K562 (cell line): ENCODE results near the gene TRAP1. TPM values are rescaled to one million over a fixed set of nuclear protein-coding genes. Genes with fewer than 3 reads are reported as not detected.

Experiments used
- ASH1L ChIP-seq: fragments of 450-650 bp; IDR thresholded peaks from 2 replicates; pipeline ENCODE4 v1.6.1; 2018; ENCODE audit warnings: borderline replicate concordance, mild to moderate bottlenecking, low read depth; ENCODE audit not compliant: partially characterized antibody
- CBFA2T2 ChIP-seq: fragments of 450-650 bp; conservative IDR thresholded peaks from 2 replicates; pipeline ENCODE4 v1.6.1; 2017; ENCODE audit warnings: mild to moderate bottlenecking
- CEBPB ChIP-seq: fragments of 450-650 bp; IDR thresholded peaks from 2 replicates; pipeline ENCODE4 v1.6.1; 2016; ENCODE audit warnings: missing genetic modification characterization, missing compliant biosample characterization
- CXXC5 ChIP-seq: fragments of 250-450 bp; sonication (Bioruptor Pico); IDR thresholded peaks from 2 replicates; pipeline ENCODE4 v1.8.0; 2022; ENCODE audit warnings: inconsistent platforms, mild to moderate bottlenecking, moderate library complexity
- ELF2 ChIP-seq: fragments of 250-450 bp; sonication (Bioruptor Pico); IDR thresholded peaks from 2 replicates; pipeline ENCODE4 v1.5.0; 2021; ENCODE audit warnings: mild to moderate bottlenecking
- ESRRA ChIP-seq: fragments of 450-650 bp; IDR thresholded peaks from 2 replicates; pipeline ENCODE4 v1.6.1; 2014; ENCODE audit warnings: low read depth, mild to moderate bottlenecking, moderate library complexity, borderline replicate concordance
- ETV5 ChIP-seq: sonication (generic); formaldehyde crosslinking; IDR thresholded peaks from 2 replicates; pipeline ENCODE4 v1.4.0; 2020; ENCODE audit warnings: low read depth, mild to moderate bottlenecking, missing genetic modification reagents
- EWSR1 ChIP-seq: fragments of 450-650 bp; IDR thresholded peaks from 2 replicates; pipeline ENCODE4 v1.6.1; 2018; ENCODE audit warnings: borderline replicate concordance, mild to moderate bottlenecking, low read depth, moderate library complexity; ENCODE audit not compliant: partially characterized antibody
- MEIS2 ChIP-seq: fragments of 450-650 bp; IDR thresholded peaks from 2 replicates; pipeline ENCODE4 v1.6.1; 2014; ENCODE audit warnings: mild to moderate bottlenecking; ENCODE audit not compliant: partially characterized antibody
- NCOA1 ChIP-seq: fragments of 450-650 bp; IDR thresholded peaks from 2 replicates; pipeline ENCODE4 v1.6.1; 2016; ENCODE audit warnings: low read depth
- NR2C2 ChIP-seq, 2 experiments: fragments of 200-800 bp in 1 of 2; sonication (Bioruptor generic) in 1 of 2; sonication (generic) in 1 of 2; formaldehyde crosslinking in 1 of 2; IDR thresholded peaks; 2 replicates each; pipeline versions ENCODE4 v1.6.1 to v1.8.0; 2016 to 2022; ENCODE audit warnings: mild to moderate bottlenecking in 1 of 2, missing compliant biosample characterization in 1 of 2, missing genetic modification characterization in 1 of 2, missing genetic modification reagents in 1 of 2
- PRMT5 ChIP-seq: sonication (generic); formaldehyde crosslinking; IDR thresholded peaks from 2 replicates; pipeline ENCODE4 v1.5.0; 2020; ENCODE audit warnings: missing genetic modification reagents
- RBM14 ChIP-seq: fragments of 200-400 bp; formaldehyde crosslinking; IDR thresholded peaks from 2 replicates; pipeline ENCODE4 v1.6.1; 2018; ENCODE audit warnings: low read depth, mild to moderate bottlenecking, low read length, moderate library complexity, borderline replicate concordance; ENCODE audit not compliant: insufficient read depth
- RFX5 ChIP-seq: IDR thresholded peaks from 2 replicates; pipeline ENCODE4 v1.6.1; 2011; ENCODE audit warnings: low read depth, mild to moderate bottlenecking, improper control_type of control experiment, low read length
- SAFB ChIP-seq: fragments of 200-400 bp; formaldehyde crosslinking; IDR thresholded peaks from 2 replicates; pipeline ENCODE4 v1.6.1; 2017; ENCODE audit warnings: low read depth, low read length, borderline replicate concordance
- SIN3A ChIP-seq, 2 experiments: fragments of 150-350 bp in 1 of 2; IDR thresholded peaks; 2 replicates each; pipeline ENCODE4 v1.6.1; 2011 to 2016; ENCODE audit warnings: borderline replicate concordance in 2 of 2, low read depth in 2 of 2, low read length in 2 of 2, mild to moderate bottlenecking in 2 of 2, moderate library complexity in 2 of 2; ENCODE audit not compliant: control insufficient read depth in 1 of 2
- SMAD4 ChIP-seq: fragments of 250-450 bp; sonication (Bioruptor Pico); conservative IDR thresholded peaks from 2 replicates; pipeline ENCODE4 v1.8.0; 2021; ENCODE audit warnings: inconsistent platforms, mild to moderate bottlenecking, moderate library complexity
- SMARCB1 ChIP-seq: IDR thresholded peaks from 2 replicates; pipeline ENCODE4 v1.6.1; 2011; ENCODE audit warnings: improper control_type of control experiment, low read depth; ENCODE audit not compliant: insufficient read length
- SP1 ChIP-seq: sonication (generic); formaldehyde crosslinking; IDR thresholded peaks from 2 replicates; pipeline ENCODE4 v1.8.1; 2022; ENCODE audit warnings: mild to moderate bottlenecking, missing genetic modification reagents
- STAG1 ChIP-seq: sonication (generic); formaldehyde crosslinking; IDR thresholded peaks from 2 replicates; pipeline ENCODE4 v1.5.0; 2020; ENCODE audit warnings: missing genetic modification reagents, borderline replicate concordance
- TAF9B ChIP-seq: fragments of 450-650 bp; IDR thresholded peaks from 2 replicates; pipeline ENCODE4 v1.6.1; 2018; ENCODE audit warnings: mild to moderate bottlenecking; ENCODE audit not compliant: partially characterized antibody
- TCF7L2 ChIP-seq: fragments of 150-350 bp; IDR thresholded peaks from 2 replicates; pipeline ENCODE4 v1.6.1; 2016; ENCODE audit warnings: low read depth, mild to moderate bottlenecking, low read length, moderate library complexity
- ZNF41 ChIP-seq: fragments of 250-450 bp; sonication (Bioruptor Pico); conservative IDR thresholded peaks from 2 replicates; pipeline ENCODE4 v1.4.0; 2020; ENCODE audit warnings: mild to moderate bottlenecking
- polyA plus RNA-seq, 8 experiments: library from polyadenylated mRNA; depleted of rRNA in 4 of 8; stranded (reverse) in 5 of 8; unstranded in 3 of 8; fragments of >200 nt; fragmentation: Nextera tagmentation in 2 of 8; fragmentation: Illumina TruSeq in 1 of 8; extraction: Ambion mirVana in 2 of 8; extraction: Trizol in 1 of 8; gene quantifications; 2 replicates each; pipeline versions ENCODE4 v1.2.1 to v1.2.3, GENCODE V29; 2011 to 2014; ENCODE audit warnings: inconsistent platforms in 1 of 8, missing spikeins in 1 of 8
- total RNA-seq, 7 experiments: library from RNA; depleted of rRNA in 6 of 7; stranded (reverse); fragments of >200 nt in 6 of 7; fragmentation: Illumina TruSeq in 2 of 7; extraction: Trizol in 2 of 7; gene quantifications; 2 replicates each; pipeline versions ENCODE4 v1.2.1 to v1.2.3, GENCODE V29; 2011 to 2021; ENCODE audit warnings: low replicate concordance in 1 of 7
- TF ChIP-seq, protein P1 (sequence below), 2 experiments: fragments of 200-800 bp in 1 of 2; sonication (Bioruptor generic) in 1 of 2; sonication (generic) in 1 of 2; formaldehyde crosslinking in 1 of 2; IDR thresholded peaks in 1 of 2; conservative IDR thresholded peaks in 1 of 2; 2 replicates each; pipeline versions ENCODE4 v1.5.0 to v1.6.1; 2016 to 2020; ENCODE audit warnings: missing compliant biosample characterization in 1 of 2, missing genetic modification characterization in 1 of 2, missing genetic modification reagents in 1 of 2
- TF ChIP-seq, protein P2 (sequence below): fragments of 450-650 bp; formaldehyde crosslinking; IDR thresholded peaks from 2 replicates; pipeline ENCODE4 v1.4.0; 2020; ENCODE audit warnings: mild to moderate bottlenecking, moderate library complexity

TRAP1 gene
- total and polyA plus RNA-seq, 9 of the 15 experiments (the other 6 are each of a cell fraction or from before 2014, with no cell fraction given) = 19.1 to 436 (median 301) TPM

DNA sequence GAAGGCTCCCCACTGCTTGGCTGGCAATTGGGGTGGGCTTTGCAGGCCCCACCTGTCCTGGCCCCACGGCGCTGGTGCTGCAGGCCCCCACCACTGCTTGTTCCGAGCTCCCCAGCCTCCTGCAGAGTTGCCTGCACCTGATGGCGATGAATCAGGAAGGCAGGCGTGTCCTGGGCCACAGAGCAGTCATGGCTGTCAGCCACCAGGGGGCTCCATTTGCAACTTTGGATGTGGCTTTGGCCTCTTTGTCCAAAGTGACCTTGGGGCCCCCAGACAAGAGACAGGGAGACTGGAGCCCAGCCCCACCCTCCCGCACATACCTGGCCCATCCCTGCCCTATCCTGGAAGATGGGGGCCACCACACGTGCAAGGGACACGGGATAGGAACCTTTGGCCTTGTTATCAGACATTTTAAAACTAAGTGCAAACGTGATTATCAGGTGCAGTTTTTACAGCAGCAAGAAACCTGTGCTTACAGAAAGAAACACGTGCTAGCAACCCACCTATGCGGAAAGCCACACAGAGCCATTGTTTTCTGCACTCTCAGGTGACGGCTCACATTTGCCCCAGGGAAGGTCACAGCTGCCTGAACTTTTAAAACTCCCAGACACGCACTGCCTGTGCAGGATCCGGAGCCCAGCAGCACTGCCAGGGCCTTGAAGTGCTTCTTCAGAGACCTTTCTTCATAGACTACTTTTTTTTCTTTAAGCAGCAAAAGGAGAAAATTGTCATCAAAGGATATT lies 62.9 kb downstream of the TRAP1 start, which contains the start of gene DNASE1 (continued):
- no peak for TF ChIP-seq SIN3A (IDR thresholded peaks at IDR 0.05; ENCODE audit: borderline replicate concordance in 2 of 2, control insufficient read depth in 1 of 2, low read depth in 2 of 2, low read length in 2 of 2)
- no peak for TF ChIP-seq ZNF41
- TF ChIP-seq PRMT5 (CRISPR knock-in tag) = no peak
- TF ChIP-seq TAF9B = no peak
- no peak for TF ChIP-seq RFX5
- TF ChIP-seq ASH1L = no peak
- TF ChIP-seq, protein P1, sequence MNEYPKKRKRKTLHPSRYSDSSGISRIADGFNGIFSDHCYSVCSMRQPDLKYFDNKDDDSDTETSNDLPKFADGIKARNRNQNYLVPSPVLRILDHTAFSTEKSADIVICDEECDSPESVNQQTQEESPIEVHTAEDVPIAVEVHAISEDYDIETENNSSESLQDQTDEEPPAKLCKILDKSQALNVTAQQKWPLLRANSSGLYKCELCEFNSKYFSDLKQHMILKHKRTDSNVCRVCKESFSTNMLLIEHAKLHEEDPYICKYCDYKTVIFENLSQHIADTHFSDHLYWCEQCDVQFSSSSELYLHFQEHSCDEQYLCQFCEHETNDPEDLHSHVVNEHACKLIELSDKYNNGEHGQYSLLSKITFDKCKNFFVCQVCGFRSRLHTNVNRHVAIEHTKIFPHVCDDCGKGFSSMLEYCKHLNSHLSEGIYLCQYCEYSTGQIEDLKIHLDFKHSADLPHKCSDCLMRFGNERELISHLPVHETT (CRISPR knock-in tag; conservative IDR thresholded peaks at IDR 0.05 in 1 of 2, IDR thresholded peaks at IDR 0.05 in 1 of 2) = no peak
- TF ChIP-seq SMARCB1 = no peak
- no peak for TF ChIP-seq NCOA1
- TF ChIP-seq STAG1 = peak; percentile 35; the same call in 1 of the 2 replicates
- TF ChIP-seq ETV5 (CRISPR knock-in tag) = no peak
- TF ChIP-seq TCF7L2 = no peak
- TF ChIP-seq CBFA2T2 = no peak
- no peak for TF ChIP-seq ELF2
- TF ChIP-seq SMAD4 = no peak
- TF ChIP-seq MEIS2 = peak; percentile 41
- TF ChIP-seq EWSR1 = no peak
- TF ChIP-seq CEBPB (tag) = no peak
- TF ChIP-seq ESRRA = peak; percentile 99
- TF ChIP-seq SAFB = no peak
- TF ChIP-seq CXXC5 (CRISPR knock-in tag) = no peak
- no peak for TF ChIP-seq NR2C2 (CRISPR knock-in tag; IDR thresholded peaks at IDR 0.05)
- no peak for TF ChIP-seq NR2C2 (tag; IDR thresholded peaks at IDR 0.05)
- TF ChIP-seq SP1 (CRISPR knock-in tag) = no peak
- TF ChIP-seq RBM14 = no peak
- TF ChIP-seq, protein P2, sequence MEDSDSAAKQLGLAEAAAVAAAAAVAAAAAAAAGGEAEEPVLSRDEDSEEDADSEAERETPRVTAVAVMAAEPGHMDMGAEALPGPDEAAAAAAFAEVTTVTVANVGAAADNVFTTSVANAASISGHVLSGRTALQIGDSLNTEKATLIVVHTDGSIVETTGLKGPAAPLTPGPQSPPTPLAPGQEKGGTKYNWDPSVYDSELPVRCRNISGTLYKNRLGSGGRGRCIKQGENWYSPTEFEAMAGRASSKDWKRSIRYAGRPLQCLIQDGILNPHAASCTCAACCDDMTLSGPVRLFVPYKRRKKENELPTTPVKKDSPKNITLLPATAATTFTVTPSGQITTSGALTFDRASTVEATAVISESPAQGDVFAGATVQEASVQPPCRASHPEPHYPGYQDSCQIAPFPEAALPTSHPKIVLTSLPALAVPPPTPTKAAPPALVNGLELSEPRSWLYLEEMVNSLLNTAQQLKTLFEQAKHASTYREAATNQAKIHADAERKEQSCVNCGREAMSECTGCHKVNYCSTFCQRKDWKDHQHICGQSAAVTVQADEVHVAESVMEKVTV (CRISPR knock-in tag) = no peak
